BE2C (cell line): ENCODE data around the gene SWSAP1.
"Not testable (repeated sequence)": the region's sequence is repeated elsewhere in the genome, so short reads cannot be mapped to it uniquely, and the experiment has no call there.

Experiments
- DNase-seq: peaks from one replicate; pipeline ENCODE4 v3.0.0-alpha.2; 2020
- H3K27me3 ChIP-seq: fragments of 250-450 bp; sonication (Bioruptor Pico); 2 replicates; pipeline ENCODE4 v1.5.1; 2020; ENCODE audit warnings: mild to moderate bottlenecking
- H3K36me3 ChIP-seq: fragments of 250-450 bp; sonication (Bioruptor Pico); 2 replicates; pipeline ENCODE4 v1.5.1; 2020; ENCODE audit warnings: mild to moderate bottlenecking
- H3K4me1 ChIP-seq: fragments of 250-450 bp; sonication (Bioruptor Pico); 2 replicates; pipeline ENCODE4 v1.5.1; 2020
- H3K4me3 ChIP-seq: 2 replicates; pipeline ENCODE4 v1.5.1; 2011; ENCODE audit warnings: low read depth, low read length
- H3K9me3 ChIP-seq: fragments of 250-450 bp; sonication (Bioruptor Pico); 2 replicates; pipeline ENCODE4 v1.5.1; 2020
- TF ChIP-seq, protein P1 (sequence below): IDR thresholded peaks from 2 replicates; pipeline ENCODE4 v1.5.1; 2012; ENCODE audit warnings: mild to moderate bottlenecking, low read depth, low read length

Gene SWSAP1

DNA sequence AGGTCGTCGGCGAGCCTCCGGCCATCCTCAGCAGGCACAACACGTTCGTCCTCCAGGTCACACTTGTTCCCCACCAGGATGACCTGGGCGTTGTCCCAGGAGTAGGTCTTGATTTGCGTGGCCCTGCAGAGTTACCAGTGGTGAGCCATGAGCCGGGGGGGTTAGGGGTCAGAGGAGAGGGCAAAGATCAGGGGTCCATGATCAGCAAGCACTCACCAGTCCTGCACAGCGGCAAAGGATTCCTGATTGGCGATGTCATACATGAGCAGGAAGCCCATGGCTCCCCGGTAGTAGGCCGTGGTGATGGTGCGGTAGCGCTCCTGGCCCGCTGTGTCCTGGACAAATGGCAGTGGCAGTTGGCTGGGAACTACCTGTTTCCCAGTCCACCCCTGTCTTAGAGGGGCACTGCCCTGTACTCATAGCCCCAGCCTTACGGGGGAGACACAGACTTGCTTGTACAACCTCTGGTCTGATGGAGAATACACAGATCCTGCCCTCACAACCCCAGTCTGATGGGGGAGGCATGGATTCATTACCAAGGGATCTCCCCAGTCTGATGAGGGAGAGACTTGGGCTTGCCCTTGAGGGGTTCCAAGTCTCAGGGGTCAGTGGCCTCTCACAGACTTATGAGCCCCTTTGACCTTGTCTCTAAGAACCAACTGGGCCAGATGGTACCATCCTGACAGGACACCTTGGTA, 38.9 kb upstream of the SWSAP1 start:
- no peaks in the 10 kb centered on the region for H3K27me3 ChIP-seq
- TF ChIP-seq, protein P1, sequence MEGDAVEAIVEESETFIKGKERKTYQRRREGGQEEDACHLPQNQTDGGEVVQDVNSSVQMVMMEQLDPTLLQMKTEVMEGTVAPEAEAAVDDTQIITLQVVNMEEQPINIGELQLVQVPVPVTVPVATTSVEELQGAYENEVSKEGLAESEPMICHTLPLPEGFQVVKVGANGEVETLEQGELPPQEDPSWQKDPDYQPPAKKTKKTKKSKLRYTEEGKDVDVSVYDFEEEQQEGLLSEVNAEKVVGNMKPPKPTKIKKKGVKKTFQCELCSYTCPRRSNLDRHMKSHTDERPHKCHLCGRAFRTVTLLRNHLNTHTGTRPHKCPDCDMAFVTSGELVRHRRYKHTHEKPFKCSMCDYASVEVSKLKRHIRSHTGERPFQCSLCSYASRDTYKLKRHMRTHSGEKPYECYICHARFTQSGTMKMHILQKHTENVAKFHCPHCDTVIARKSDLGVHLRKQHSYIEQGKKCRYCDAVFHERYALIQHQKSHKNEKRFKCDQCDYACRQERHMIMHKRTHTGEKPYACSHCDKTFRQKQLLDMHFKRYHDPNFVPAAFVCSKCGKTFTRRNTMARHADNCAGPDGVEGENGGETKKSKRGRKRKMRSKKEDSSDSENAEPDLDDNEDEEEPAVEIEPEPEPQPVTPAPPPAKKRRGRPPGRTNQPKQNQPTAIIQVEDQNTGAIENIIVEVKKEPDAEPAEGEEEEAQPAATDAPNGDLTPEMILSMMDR, result no peak
- no peak for DNase-seq
- H3K36me3 ChIP-seq, result peaks cover 4% of the 10 kb centered on the region
- no peaks in the 10 kb centered on the region for H3K9me3 ChIP-seq
- H3K4me1 ChIP-seq, result no peaks in the 10 kb centered on the region
- no peak overlapping the region for H3K4me3 ChIP-seq

DNA sequence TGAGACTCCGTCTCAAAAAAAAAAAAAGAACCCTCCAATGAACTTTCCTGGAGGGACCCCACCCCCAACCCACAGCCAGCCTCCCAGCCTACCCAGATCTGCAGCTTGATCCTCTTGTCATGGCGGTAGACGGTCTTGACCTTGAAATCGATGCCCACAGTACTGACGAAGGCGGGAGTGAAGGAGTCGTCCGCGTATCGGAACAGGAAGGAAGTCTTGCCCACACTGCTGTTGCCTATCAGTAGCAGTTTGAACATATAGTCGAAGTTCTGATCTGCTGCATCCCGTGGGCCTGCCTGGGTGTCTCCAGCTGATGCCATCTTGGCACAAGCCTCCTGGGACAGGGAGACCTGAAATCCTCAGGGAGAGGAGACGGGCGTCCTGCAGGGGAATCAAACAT, 37.4 kb upstream of the SWSAP1 start:
- no peak overlapping the region for H3K4me3 ChIP-seq
- TF ChIP-seq, protein P1, result no peak
- H3K4me1 ChIP-seq, result no peaks in the 10 kb centered on the region
- DNase-seq, result no peak
- peaks cover 8% of the 10 kb centered on the region for H3K36me3 ChIP-seq
- no peaks in the 10 kb centered on the region for H3K9me3 ChIP-seq
- no peaks in the 10 kb centered on the region for H3K27me3 ChIP-seq

DNA sequence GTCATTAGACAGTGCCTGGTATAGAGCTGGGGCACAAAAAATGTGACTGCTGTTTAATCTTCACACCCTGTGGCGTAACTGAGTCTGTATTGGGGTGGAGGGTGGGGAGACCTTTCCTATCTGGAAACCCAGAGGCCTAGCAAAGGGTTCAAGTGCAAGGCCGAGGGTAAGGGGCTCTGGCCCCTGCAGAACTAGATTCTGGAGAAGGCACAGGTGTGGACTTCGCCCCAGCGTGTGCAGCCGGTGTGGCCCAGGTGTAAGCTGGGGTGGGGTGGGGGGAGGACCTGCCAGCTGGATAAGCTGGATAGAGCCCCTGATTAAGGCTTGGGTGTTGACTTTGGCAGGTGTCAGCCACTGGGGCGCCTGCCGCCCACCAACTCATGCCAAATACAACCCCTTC, 36.3 kb upstream of the SWSAP1 start:
- peaks cover 8% of the 10 kb centered on the region for H3K36me3 ChIP-seq
- H3K9me3 ChIP-seq, result no peaks in the 10 kb centered on the region
- TF ChIP-seq, protein P1, result no peak
- H3K4me3 ChIP-seq, result no peak overlapping the region
- H3K4me1 ChIP-seq, result no peaks in the 10 kb centered on the region
- H3K27me3 ChIP-seq, result no peaks in the 10 kb centered on the region
- no peak for DNase-seq

DNA sequence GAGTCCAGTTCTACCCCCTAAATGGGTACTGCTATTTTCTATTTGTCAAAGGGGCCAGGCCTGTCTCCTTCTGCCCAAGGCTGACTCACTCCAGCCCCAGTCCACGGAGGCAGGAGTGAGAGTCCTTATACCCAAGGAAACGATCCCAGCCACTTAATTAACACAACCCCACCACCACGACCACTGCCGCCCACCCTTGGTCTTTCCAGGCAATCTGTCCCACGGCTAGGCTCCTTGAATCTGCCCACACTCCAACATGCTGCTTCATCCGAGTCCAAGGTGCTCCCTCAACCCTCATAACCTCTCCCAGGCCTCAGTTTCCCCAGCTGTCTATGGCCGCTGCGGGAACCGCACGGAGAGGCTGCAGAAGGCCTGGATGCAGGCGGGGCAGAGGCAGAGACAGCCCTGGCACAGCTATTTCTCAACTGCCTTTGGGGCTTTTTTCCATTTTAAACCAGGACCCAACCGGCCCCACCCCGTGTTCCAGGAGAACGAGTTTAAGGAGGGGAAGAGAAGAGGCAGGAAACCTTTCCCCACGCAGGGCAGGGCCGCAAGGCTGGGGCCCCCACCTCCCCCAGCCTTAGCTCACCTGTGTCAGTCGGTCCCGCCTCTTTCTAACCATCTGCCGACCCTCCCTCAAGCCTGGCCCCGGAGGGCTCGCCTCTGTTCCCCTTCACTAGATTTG, 35.8 kb upstream of the SWSAP1 start:
- TF ChIP-seq, protein P1, result no peak
- no peak for DNase-seq
- H3K9me3 ChIP-seq, result no peaks in the 10 kb centered on the region

DNA sequence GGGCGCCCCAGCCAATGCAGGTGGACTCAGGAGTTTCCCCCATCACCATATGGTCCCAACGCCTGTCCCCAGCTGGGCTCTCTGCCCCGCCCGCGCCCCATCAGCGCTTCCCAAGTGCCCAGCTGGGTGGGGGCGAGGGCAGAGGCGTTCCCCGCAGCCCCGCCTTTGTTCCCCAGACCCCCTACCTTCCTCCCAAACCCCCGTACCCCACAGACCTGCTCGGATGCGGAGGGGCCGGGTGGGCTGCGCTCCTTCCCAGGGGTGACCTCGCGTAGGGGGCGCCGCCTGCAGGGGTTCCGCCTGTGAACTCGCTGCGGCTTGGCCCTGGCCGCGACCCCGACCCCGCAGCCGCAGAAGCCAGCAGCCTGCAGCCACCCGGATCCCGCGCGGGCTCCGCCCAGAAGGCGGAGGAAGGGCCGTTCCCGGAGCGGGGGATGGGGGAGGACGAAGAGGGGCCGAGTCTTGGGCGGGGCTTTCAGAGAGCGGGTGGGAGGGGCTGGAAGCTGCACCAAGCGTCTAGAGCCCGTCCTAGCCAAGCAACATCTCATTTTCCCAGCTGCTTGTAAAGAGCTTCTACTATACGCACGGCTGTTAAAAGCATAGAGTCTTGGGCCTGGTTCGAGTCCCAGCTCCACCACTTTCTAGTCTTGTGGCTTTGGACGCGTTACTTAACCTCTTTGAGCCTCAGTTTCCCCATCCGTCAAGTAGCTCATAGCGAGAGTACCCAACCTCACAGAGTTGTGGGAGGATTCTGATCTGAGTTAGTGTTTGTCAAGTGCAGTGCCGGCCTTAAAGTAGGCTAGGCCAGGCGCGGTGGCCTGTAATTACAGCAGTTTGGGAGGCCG, 35.0 kb upstream of the SWSAP1 start, which contains the start of gene RAB3D:
Gene RAB3D (minus strand): TSS at position 404 of the 845 bp plus-strand sequence. CDS start 2,258 bp downstream, outside the sequence.
- peak; percentile 97 for DNase-seq
- H3K36me3 ChIP-seq, result peaks cover 8% of the 10 kb centered on the region
- H3K9me3 ChIP-seq, result no peaks in the 10 kb centered on the region
- no peaks in the 10 kb centered on the region for H3K27me3 ChIP-seq
- TF ChIP-seq, protein P1, result no peak
- H3K4me3 ChIP-seq, result peak within 1 kb of the TSS; percentile 70
- no peaks in the 10 kb centered on the region; the same call in 1 of the 2 replicates for H3K4me1 ChIP-seq

More for the DNA sequence above, 35.8 kb upstream of the SWSAP1 start:
- Histone ChIP-seq H3K36me3 (peaks cover 8% of the 10 kb centered on the region), H3K27me3 (no peaks in the 10 kb centered on the region), H3K4me1 (no peaks in the 10 kb centered on the region), H3K4me3 (peak overlapping the region; percentile 70)

DNA sequence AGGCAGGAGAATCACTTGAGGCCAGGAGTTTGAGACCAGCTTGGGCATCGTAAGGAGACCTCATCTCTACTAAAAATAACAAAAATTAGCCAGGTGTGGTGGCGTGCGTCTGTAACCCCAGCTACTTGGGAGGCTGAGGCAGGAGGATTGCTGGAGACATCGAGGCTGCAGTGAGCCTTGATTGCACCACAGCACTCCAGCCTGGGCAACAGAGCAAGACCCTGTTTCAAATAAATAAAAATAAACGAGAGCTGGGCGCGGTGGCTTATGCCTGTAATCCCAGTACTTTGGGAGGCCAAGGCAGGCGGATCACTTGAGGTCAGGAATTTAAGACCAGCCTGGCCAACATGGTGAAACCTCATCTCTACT, 34.4 kb upstream of the SWSAP1 start:
- H3K36me3 ChIP-seq, H3K9me3 ChIP-seq, H3K4me3 ChIP-seq, H3K4me1 ChIP-seq, H3K27me3 ChIP-seq, DNase-seq: not testable (repeated sequence)
